DND-41 (cell line): Measurements from ENCODE around the gene OSBP2.

Experiments
- EZH2 ChIP-seq: IDR thresholded peaks from 3 replicates; pipeline ENCODE4 v1.6.1; 2012; ENCODE audit warnings: borderline replicate concordance, low read depth, mild to moderate bottlenecking, moderate library complexity, low read length, inconsistent platforms; ENCODE audit not compliant: severe bottlenecking
- TF ChIP-seq, protein P1 (sequence below): IDR thresholded peaks from 2 replicates; pipeline ENCODE4 v1.5.1; 2012; ENCODE audit warnings: borderline replicate concordance, low read length, moderate library complexity, mild to moderate bottlenecking; ENCODE audit not compliant: poor library complexity, severe bottlenecking; ENCODE audit errors: extremely low read depth

DNA sequence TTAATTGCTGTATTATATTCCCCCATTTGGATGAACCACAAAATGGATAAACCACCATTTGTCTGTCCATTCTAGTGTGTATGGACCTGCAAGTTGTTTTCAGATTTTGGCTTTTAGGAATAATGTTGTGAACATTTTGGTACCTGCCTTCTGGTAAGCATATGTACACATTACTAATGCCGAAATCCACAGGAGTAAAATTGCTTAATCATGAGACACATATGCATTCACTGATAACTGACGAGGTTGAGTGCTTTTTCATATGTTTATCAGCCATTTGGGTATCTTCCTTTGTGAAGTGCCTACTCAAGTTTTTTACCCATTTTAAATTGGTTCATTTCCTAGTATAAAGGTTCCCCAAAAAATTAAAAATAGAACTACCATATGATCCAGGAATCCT is 34.2 kb downstream of the OSBP2 start:
- TF ChIP-seq, protein P1, sequence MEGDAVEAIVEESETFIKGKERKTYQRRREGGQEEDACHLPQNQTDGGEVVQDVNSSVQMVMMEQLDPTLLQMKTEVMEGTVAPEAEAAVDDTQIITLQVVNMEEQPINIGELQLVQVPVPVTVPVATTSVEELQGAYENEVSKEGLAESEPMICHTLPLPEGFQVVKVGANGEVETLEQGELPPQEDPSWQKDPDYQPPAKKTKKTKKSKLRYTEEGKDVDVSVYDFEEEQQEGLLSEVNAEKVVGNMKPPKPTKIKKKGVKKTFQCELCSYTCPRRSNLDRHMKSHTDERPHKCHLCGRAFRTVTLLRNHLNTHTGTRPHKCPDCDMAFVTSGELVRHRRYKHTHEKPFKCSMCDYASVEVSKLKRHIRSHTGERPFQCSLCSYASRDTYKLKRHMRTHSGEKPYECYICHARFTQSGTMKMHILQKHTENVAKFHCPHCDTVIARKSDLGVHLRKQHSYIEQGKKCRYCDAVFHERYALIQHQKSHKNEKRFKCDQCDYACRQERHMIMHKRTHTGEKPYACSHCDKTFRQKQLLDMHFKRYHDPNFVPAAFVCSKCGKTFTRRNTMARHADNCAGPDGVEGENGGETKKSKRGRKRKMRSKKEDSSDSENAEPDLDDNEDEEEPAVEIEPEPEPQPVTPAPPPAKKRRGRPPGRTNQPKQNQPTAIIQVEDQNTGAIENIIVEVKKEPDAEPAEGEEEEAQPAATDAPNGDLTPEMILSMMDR, result no peak
- TF ChIP-seq EZH2, result no peak
